ENCODE measurements around the gene PSMB2.

The PSMB2 gene

GRCh38 chr1:35595684-35596083 is 45.6 kb downstream of the PSMB2 start:
- no peak for TF ChIP-seq CTCF (IDR thresholded peaks at IDR 0.05; ENCODE audit: low read depth, low read length)
- H3K4me3 ChIP-seq (ENCODE audit: low read depth, low read length) = no peak overlapping the region

- H3K4me3 ChIP-seq (ENCODE audit: low read depth, low read length) = no peak overlapping the region
- no peak for TF ChIP-seq CTCF (IDR thresholded peaks at IDR 0.05; ENCODE audit: low read depth, low read length)
These were observed 47.1 kb downstream of the PSMB2 start for GRCh38 chr1:35594005-35594760.

- TF ChIP-seq CTCF (IDR thresholded peaks at IDR 0.05; ENCODE audit: low read depth, low read length) = no peak
- H3K4me3 ChIP-seq (ENCODE audit: low read depth, low read length) = no peak overlapping the region
These were observed 48.1 kb downstream of the PSMB2 start for GRCh38 chr1:35592991-35593769.

GRCh38 chr1:35591211-35591610 is 50.1 kb downstream of the PSMB2 start:
- H3K4me3 ChIP-seq (ENCODE audit: low read depth, low read length) = no peak overlapping the region
- TF ChIP-seq CTCF (IDR thresholded peaks at IDR 0.05; ENCODE audit: low read depth, low read length) = no peak

- TF ChIP-seq CTCF (IDR thresholded peaks at IDR 0.05; ENCODE audit: low read depth, low read length) = no peak
These were observed 50.8 kb downstream of the PSMB2 start for GRCh38 chr1:35590476-35591040.

GRCh38 chr1:35589516-35590427 is 51.6 kb downstream of the PSMB2 start:
- no peak overlapping the region for H3K4me3 ChIP-seq (ENCODE audit: low read depth, low read length)
- no peak for TF ChIP-seq CTCF (IDR thresholded peaks at IDR 0.05; ENCODE audit: low read depth, low read length)

More at GRCh38 chr1:35590476-35591040, 50.8 kb downstream of the PSMB2 start:
- H3K4me3 ChIP-seq (ENCODE audit: low read depth, low read length) = no peak overlapping the region

Data from WI38 (cell line).